HG02943 (cell line): ENCODE data around the gene CHMP4A.

Experiments
- ATAC-seq: cut with Tn5 transposase; IDR thresholded peaks from one replicate; pipeline ENCODE4 v1.9.1; 2021; ENCODE audit warnings: mild to moderate bottlenecking, low read depth, moderate library complexity; ENCODE audit not compliant: unreplicated experiment

Gene CHMP4A

DNA sequence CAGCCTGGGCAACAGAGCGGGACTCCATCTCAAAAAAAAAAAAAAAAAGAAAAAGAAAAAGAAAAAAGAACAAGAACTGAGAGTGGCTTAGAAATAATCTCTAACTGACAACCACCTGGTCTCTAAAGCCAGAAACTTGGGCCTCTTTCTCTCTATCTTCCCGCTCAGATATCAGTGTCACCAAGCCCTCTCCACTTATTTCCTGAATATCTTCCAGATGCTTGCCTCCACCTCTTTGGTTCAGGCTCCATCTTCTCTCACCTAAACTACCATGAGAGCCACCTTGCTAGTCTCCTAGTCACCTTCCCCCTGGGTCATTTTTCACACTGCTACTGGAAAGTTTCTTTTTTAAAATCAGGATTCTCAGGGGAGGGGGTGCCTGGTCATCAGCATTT lies 16.2 kb downstream of the CHMP4A start:
- no peak for ATAC-seq

GRCh38 chr14:24196071-24197055 lies 16.9 kb downstream of the CHMP4A start:
- ATAC-seq: peak; percentile 18

DNA sequence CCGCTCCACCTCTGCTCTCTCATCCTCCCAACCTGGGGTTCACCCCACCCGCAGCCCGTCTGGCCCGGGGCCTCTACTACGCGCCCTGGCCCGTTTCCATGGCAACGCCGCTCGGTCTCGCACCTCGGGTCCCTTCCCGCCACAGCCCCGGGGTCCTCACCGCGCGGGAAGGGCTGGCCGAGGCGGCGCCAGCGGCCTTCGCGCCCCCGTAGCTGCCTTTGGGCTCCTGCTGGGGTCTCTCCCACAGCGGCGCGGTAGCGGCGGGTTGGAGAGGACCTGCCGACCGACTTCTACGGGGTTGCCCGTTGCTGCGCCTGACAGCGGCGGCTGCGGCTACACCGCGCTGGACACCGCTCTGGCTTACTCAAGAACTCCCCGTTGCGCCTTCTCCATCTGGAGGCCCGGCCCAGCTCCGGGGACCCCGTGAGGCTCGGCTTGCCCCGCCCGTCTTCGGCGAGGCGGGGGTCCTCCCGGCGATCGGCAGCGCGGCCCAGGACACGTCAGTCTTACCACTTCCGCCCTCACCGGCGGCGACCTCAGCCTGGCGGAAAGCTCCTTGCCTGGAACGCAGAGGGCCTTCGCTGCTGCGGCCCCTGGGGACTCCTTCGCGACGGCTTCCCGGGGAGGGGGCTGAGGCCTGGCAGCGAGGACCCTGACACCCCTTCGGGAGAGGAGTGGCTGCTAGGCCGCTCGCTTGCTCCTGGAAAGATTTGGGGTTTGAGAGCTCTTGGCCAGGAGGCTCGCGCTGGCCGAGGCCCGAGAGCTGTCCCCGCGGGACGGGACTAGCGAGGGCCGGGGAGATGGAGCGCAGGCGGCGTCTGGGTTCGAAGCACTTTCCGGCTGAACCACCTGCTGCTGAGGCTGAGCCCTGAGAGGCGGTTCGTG lies 17.9 kb downstream of the CHMP4A start, which contains the start of gene TM9SF1:
Gene TM9SF1 (minus strand): TSS at position 256 of the 885 bp plus-strand sequence. CDS start 422 bp downstream, outside the sequence.
- peak; percentile 82 for ATAC-seq

DNA sequence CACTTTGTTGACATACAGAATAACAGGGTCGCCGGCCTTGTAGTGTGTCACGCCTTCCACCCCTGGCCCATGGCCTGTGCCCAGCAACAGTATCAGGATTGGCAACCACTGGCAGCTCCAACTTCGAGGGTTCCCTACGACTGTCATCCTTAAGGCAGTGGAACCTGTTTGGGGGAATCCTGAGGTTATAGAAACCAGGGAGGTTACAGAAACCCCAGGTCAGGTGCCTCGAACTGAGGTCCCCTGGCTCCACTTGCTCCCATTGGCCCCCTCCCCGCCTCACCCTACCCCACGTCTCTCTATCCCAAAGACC lies 18.5 kb downstream of the CHMP4A start:
- no peak for ATAC-seq

DNA sequence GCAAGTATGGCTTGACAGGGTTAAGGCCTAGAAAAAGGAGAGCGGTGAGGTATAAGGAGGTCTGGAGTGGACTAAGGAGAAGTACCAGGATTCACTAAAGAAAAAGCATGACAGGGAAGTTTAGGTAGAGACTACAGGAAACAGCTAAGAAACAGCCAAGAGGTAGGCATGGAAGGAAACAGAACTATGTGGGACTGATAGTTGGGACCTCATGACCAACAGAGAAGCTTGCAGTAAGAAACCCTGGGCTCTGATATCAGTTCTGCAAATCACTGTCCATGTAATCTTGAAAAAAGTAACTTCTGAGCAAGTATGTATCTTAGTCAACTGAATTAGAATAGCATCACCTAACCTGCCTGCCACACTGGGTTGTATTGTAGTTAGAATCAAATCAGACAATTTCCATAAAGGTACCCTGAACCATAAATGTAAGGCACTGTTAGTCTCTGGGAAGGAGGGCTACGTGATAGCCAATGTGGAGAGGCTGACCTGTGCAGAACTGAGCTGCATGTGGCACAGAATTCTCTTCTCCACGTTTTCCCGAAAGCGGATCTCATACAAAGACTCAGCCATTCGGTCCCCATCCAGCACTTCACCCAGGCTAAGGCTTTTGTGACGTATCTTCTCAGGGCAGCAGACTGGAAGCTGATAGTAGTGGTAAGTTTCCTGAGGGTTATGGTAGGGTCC lies 19.0 kb downstream of the CHMP4A start:
- no peak for ATAC-seq

GRCh38 chr14:24192933-24193332 lies 20.4 kb downstream of the CHMP4A start:
- no peak for ATAC-seq

GRCh38 chr14:24190416-24190815 lies 22.9 kb downstream of the CHMP4A start:
- ATAC-seq: no peak

DNA sequence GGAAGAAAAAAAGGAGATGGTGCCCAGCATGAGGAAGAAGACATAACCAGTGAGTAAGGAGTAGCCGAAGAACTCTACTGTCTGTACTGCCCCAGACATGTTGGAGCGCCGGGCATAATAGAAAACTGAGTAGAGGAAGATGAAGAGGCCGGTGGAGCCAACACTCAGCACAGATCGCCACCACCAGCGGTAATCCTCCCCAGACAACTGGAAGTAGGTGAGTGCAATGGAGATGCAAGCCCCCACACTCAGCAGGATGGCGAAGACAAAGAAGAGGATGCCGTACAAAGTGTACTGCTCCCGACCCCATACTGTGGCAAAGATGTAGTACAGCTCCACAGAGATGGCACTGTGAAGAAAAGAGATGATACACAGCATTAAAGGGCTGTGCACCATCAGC lies 23.8 kb downstream of the CHMP4A start:
- ATAC-seq: no peak

DNA sequence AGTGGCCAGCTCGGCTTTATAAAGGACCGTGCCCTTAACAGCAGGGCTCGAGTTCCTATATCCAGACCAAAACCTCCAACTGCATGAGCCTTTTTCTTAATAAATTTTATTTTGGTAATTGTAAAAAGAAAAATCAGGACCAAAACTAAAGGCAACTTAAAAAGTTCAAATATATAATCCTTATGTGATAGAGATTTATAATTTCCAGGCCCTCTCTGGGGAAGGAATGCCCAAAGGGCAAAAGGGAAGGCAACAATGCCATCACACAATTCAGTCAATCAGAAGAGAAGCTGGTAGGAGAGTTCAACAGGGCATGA lies 24.3 kb downstream of the CHMP4A start:
- ATAC-seq: no peak

- peak; percentile 82 for ATAC-seq
These were observed 24.8 kb downstream of the CHMP4A start, which contains the start of gene IPO4 for GRCh38 chr14:24188251-24189058. Gene IPO4, minus strand, starts transcription at chr14:24188816. Its CDS starts 29 bp downstream, at chr14:24188787.

DNA sequence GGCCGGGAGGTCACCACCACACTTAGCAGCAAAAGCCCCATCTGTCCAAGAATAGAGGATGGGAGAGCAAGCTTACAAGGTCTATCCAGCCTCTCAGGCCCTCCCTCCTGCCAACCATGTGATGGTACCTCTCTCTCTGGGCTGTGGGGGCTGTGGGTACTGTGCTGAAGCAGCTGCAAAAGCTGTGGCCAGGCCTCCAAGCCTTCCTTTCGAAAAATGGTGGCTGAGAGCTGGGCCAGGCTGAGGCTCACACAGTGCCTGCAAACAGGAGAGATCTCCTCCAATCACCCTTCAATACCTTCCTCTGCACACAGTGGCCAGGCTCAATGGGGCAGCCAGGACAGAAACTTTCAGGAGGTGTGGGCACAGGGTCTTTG lies 25.8 kb downstream of the CHMP4A start:
- no peak for ATAC-seq

DNA sequence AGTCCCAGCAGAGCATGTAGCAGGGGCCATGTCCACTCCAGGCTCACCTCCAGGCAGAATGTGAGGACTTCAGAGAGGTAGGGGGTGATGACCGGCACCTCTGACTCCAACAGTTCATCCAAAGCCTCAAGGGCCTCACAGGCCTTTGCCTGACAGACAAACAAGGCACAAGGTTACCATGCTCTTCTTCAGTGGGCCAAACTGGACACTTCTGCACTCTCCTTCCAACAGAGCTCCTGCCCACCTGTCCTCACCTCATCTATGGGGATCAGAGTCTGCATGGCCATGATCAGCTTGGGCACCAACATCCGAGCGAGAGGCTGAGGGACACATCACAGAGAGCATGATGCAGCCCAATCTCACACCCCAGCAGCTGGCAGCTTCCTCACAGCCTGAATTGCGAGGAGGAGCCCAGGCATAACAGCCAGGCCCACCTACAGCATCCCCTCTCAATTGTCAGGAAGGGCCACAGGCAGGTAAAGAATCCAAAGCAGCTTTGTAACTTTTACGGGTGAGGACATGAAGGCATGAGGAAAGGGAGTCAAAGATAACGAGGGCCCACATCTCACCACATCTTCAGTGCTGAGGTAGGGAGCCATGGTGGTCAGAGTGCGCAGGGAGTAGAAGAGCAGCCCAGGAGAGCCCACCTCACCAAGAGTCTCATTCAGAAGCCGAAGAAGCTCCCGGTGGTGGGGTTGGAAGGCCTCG lies 26.3 kb downstream of the CHMP4A start:
- no peak for ATAC-seq

- ATAC-seq: no peak
These were observed 27.5 kb downstream of the CHMP4A start for GRCh38 chr14:24185741-24186140.

- no peak for ATAC-seq
These were observed 28.3 kb downstream of the CHMP4A start for GRCh38 chr14:24185026-24185425.

DNA sequence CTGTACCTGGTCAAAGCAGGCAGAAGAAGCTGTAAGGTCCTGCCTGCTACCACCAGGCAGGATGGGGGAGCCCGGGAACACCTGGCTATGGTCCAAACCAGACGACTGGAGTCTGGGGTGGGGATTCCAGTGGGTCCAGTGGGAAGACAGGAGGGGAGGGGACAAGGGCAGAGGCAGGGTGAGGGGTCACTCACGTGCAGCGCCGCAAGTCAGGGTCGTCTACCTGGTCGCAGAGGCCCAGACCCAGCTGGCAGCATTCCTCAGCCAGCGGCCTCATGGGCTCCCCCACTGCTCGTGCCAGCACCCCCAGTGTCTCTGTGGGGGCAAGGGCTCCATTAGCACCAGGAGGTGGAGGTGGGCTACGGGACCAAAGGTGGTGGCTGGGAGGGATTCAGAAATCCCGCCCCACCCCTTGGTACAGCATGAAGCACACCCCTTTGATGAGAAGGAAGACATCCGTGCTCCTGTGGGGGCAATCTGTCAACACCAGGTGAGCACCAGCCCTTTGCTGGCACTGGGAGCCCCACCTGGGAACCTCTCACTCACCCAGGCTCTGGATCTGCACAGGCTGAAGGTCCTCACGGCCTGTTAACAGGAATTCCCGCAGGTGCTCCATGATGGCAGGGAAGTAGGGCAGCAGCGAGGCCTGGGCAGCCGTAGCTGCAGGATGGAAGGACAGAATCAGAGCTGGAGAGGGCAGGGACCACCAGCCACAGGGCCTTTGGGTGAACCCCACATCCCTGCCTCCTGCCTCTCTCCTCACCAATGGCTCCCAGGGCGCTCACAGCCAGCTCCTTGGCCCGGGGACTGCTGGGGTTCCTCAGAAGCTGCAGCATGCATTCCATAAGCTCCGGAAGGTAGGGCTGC lies 29.0 kb downstream of the CHMP4A start:
- ATAC-seq: no peak

DNA sequence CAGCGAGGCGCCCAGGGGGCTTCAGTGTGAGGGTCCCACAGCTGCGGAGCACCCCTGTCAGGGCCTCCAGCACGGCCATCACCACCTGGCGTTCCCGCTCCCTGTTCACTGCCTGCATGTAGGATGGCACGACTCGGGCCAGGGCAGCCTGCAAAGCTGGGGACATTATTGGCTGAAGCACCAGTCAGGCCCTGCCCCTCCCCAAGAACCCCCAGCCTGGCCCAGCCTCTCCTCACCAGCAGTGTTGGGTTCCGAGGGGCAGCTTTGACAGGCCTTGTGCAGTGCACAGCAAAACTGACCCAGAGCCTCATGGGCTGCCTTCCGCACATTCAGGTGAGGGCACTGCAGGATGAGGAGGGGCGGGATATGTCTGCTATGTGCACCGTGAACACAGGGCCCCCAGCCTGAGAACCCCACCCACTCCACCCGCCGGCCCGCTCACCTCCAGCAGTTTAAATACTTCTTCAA lies 30.2 kb downstream of the CHMP4A start:
- ATAC-seq: no peak

GRCh38 chr14:24182110-24182882 lies 31.0 kb downstream of the CHMP4A start:
- no peak for ATAC-seq
